Osteoblast (primary cell): Measurements from ENCODE around the gene F7. TPM values are rescaled to one million over a fixed set of nuclear protein-coding genes. Genes with fewer than 3 reads are reported as not detected.

Source experiments
- DNase-seq: peaks from one replicate; pipeline ENCODE4 v3.0.0; 2011; ENCODE audit warnings: low spot score, mixed read lengths; ENCODE audit not compliant: insufficient read length; ENCODE audit errors: missing footprints
- H2AFZ ChIP-seq: 2 replicates; pipeline ENCODE4 v1.6.0; 2011; ENCODE audit warnings: mild to moderate bottlenecking, low read length
- H3K27ac ChIP-seq: 2 replicates; pipeline ENCODE4 v1.5.1; 2011; ENCODE audit warnings: mild to moderate bottlenecking, low read depth, low read length, moderate library complexity
- H3K27me3 ChIP-seq: 2 replicates; pipeline ENCODE4 v1.6.0; 2012; ENCODE audit warnings: mild to moderate bottlenecking, control low read depth, inconsistent platforms, low read length, moderate library complexity; ENCODE audit not compliant: insufficient read depth
- H3K36me3 ChIP-seq: 2 replicates; pipeline ENCODE4 v1.5.1; 2011; ENCODE audit warnings: mild to moderate bottlenecking, low read length, control low read depth, moderate library complexity; ENCODE audit not compliant: insufficient read depth
- H3K4me1 ChIP-seq: 2 replicates; pipeline ENCODE4 v1.5.1; 2011; ENCODE audit warnings: mild to moderate bottlenecking, low read length, control low read depth, moderate library complexity; ENCODE audit not compliant: insufficient read depth
- H3K4me2 ChIP-seq: 2 replicates; pipeline ENCODE4 v1.6.0; 2011; ENCODE audit warnings: mild to moderate bottlenecking, low read length; ENCODE audit not compliant: insufficient read depth
- H3K4me3 ChIP-seq: fragments of 200-600 bp; sonication (generic); 3 replicates; pipeline ENCODE4 v1.5.1; 2012; ENCODE audit warnings: mild to moderate bottlenecking, low read length, inconsistent platforms; ENCODE audit not compliant: insufficient read depth
- H3K79me2 ChIP-seq: 2 replicates; pipeline ENCODE4 v1.6.0; 2012; ENCODE audit warnings: mild to moderate bottlenecking, low read length, control low read depth, inconsistent platforms; ENCODE audit not compliant: insufficient read depth
- H3K9me3 ChIP-seq: 2 replicates; pipeline ENCODE4 v1.5.1; 2011; ENCODE audit warnings: low read depth, low read length, control low read depth
- H4K20me1 ChIP-seq: 2 replicates; pipeline ENCODE4 v1.6.0; 2012; ENCODE audit warnings: mild to moderate bottlenecking, low read length, control low read depth; ENCODE audit not compliant: insufficient read depth
- CTCF ChIP-seq: IDR thresholded peaks from 2 replicates; pipeline ENCODE4 v1.5.1; 2011; ENCODE audit warnings: mild to moderate bottlenecking, low read depth, low read length, moderate library complexity; ENCODE audit errors: extremely low read depth
- total RNA-seq: library from RNA; depleted of rRNA; stranded (reverse); fragments of >200 nt; gene quantifications from 2 replicates; pipeline ENCODE4 v1.2.3, GENCODE V29; 2012

F7 gene
- total RNA-seq, 1 donor = under 0.01 TPM

DNA sequence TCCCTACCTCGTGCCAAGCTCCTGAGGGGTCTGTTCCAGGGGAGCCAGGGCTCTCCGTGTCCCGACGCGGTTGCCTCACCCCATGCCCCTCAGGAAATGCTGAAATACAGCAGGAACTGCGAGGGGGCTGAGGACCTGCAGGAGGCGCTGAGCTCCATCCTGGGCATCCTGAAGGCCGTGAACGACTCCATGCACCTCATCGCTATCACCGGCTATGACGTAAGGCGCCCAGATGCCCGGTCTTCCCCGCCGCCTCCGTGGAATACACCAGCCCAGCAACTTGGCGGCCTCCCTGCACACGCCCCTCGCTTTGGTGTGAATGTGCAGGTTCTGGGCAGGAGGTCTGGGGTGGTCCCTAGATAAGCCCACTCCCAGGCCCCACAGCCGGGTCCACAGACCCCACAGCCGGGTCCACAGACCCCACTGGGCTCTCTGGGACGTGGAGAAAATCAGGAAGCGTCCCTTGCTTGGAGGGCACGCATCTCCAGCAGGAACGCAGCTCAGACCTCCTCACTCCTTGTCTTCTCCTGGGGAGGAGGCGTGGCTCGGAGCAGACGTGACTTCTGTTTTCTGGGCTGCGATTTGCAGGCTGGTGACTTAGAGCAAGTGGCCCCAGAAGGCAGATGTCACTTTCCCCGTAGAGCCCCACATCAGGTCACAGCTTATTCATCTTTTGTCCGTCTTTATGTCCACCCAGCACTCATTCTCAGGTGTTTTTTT, 19.4 kb upstream of the F7 start:
- Histone ChIP-seq H3K79me2 (no peaks in the 10 kb centered on the region), H3K9me3 (no peaks in the 10 kb centered on the region), H4K20me1 (no peaks in the 10 kb centered on the region), H3K4me2 (no peak overlapping the region), H3K4me3 (no peak overlapping the region), H3K27me3 (no peaks in the 10 kb centered on the region), H3K27ac (no peak overlapping the region), H2AFZ (no peak overlapping the region), H3K4me1 (no peaks in the 10 kb centered on the region), H3K36me3 (no peaks in the 10 kb centered on the region)
- TF ChIP-seq CTCF = no peak
- no peak for DNase-seq

- no peak overlapping the region for H2AFZ ChIP-seq
- H3K4me3 ChIP-seq = no peak overlapping the region
- no peaks in the 10 kb centered on the region for H4K20me1 ChIP-seq
- H3K79me2 ChIP-seq = no peaks in the 10 kb centered on the region
- no peak overlapping the region for H3K27ac ChIP-seq
- no peak for DNase-seq
- H3K27me3 ChIP-seq = no peaks in the 10 kb centered on the region
- no peaks in the 10 kb centered on the region for H3K4me1 ChIP-seq
- no peak for TF ChIP-seq CTCF
- no peaks in the 10 kb centered on the region for H3K36me3 ChIP-seq
- no peak overlapping the region for H3K4me2 ChIP-seq
- H3K9me3 ChIP-seq = no peaks in the 10 kb centered on the region
Observed at GRCh38 chr13:113086991-113087922, 18.3 kb upstream of the F7 start.

DNA sequence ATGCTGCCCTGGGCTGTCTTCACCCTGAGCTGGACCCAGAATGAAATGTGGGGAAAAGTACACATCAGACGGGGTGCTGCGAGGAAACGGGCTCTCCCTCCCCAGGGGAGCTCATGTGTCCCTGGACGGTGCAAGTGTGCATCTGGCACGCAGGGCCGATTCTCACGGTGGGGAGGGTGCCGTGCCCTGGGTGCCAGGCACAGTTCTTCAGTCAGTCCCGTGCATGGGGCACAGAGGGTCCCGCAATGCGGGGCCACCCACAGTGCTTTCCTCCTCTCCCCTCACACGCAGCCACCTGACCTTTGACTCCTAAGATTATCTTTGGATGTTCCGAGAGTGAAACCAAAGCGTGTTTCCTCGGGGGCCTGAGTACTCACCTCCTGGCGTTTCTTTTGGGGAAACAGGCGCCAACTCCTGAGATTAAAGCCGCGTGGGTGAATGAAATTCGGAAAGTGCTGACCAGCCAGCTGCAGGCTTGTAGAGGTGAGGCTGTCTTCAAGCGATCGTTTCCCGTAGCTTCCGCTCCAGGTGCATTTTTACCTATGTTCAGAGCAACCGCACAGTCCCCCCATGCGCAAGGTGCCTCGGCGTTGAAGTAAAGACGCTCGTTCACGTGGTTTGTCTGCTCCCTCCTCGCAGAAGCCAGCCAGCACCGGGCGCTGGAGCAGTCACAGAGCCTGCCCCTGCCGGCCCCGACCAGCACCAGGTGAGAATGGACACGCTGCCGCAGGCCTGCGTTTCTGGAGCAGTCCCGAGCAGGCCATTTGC, 17.5 kb upstream of the F7 start:
- no peak for DNase-seq
- Histone ChIP-seq H3K9me3 (no peaks in the 10 kb centered on the region), H2AFZ (no peak overlapping the region), H3K27ac (no peak overlapping the region), H3K36me3 (no peaks in the 10 kb centered on the region), H3K4me2 (no peak overlapping the region), H3K4me1 (no peaks in the 10 kb centered on the region), H4K20me1 (no peaks in the 10 kb centered on the region), H3K79me2 (no peaks in the 10 kb centered on the region), H3K4me3 (no peak overlapping the region), H3K27me3 (no peaks in the 10 kb centered on the region)
- no peak for TF ChIP-seq CTCF
